ENCODE measurements around the gene MAIP1. TPM values are rescaled to one million over a fixed set of nuclear protein-coding genes. Genes with fewer than 3 reads are reported as not detected.

The MAIP1 gene
- 14.8 and 24.3 TPM in 2 replicates for total RNA-seq

DNA sequence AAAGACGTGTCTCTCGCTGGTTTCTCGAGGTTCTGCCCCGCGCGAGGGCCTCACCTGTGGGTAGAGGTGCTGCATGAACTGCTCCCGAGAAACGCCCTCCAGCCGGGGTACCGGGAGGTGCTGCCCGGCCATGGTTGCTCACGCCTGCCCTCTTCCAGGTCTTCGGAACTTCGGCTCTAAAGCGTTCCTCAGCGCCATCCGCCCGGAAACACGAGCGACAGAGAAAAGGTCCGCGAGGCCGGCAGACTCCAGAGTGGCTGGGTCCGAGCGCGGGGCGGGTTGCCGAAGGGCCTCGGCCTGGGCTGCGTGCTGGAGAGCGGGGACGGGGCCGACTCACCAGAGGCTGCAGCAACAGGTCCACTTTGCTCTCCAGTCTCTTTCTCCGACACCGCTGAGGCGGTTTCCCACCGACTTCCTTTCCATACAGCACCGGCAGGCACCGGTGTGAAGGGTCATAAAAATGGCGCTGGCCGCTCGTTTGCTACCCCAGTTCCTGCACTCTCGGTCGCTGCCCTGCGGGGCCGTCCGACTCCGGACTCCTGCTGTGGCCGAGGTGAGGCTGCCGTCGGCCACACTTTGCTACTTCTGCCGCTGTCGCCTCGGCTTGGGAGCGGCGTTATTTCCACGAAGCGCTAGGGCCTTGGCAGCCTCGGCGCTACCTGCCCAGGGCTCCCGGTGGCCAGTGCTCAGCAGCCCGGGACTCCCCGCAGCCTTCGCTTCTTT, at the start of gene MAIP1, which contains the start of gene TYW5:
Gene MAIP1, plus strand, starts transcription at position 244 of the 723 bp plus-strand sequence. Its CDS starts 217 bp downstream, at position 461.
Gene TYW5, minus strand, starts transcription at position 153 of the 723 bp plus-strand sequence. Its CDS starts 21 bp downstream, at position 132.

DNA sequence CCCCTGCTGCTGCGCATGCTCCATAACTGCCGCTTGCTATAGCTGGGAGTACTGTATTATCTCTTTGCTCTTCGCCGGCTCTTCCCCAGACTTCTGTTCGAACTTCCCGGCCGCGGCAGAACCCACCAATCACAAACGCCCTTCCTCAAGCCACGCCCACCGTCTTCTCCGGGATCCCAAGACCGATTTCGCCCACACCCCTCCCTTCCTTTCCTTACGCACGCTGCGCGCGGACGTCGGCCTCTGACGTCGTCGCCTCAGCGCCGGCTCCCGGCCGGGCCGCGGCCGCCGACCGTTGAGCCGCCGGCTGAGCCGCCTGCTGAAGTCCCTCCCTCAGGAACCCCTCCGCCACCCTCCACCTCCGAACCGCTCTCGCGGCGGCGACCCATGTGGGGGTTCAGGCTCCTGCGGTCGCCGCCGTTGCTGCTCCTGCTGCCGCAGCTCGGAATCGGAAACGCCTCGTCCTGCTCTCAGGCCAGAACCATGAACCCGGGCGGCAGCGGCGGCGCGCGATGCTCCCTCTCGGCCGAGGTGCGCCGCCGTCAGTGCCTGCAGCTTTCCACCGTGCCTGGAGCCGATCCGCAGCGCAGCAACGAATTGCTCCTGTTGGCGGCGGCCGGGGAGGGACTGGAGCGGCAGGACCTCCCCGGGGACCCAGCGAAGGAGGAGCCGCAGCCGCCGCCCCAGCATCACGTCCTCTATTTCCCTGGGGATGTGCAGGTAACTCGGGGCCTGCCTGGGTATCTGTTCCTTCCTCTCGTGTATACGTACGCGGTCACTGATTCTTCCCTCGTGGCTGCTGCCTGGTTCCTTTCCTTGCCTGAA, 44.1 kb upstream of the MAIP1 start, which contains the start of gene C2orf69:
Gene C2orf69, plus strand, starts transcription at position 242 of the 825 bp plus-strand sequence. Its CDS starts 146 bp downstream, at position 388.

Other genes with a start within 250 kb of the MAIP1 start
- 0.09 TPM in 1 of 2 replicates, not detected in the other for gene FTCDNL1, start 104.4 kb upstream of the MAIP1 start, total RNA-seq
- gene C2orf69, start 44.3 kb upstream of the MAIP1 start, total RNA-seq = 6.7 and 10.0 TPM in 2 replicates
- gene TYW5, start 91 bp upstream of the MAIP1 start, total RNA-seq = 4.6 and 5.5 TPM in 2 replicates